ENCODE results near the gene IL1R2. TPM values are rescaled to one million over a fixed set of nuclear protein-coding genes. Genes with fewer than 3 reads are reported as not detected.

IL1R2 gene
- polyA plus RNA-seq, 1 donor (not counting 4 experiments of a cell fraction or from before 2014, with no cell fraction given) = 57.3 TPM

DNA sequence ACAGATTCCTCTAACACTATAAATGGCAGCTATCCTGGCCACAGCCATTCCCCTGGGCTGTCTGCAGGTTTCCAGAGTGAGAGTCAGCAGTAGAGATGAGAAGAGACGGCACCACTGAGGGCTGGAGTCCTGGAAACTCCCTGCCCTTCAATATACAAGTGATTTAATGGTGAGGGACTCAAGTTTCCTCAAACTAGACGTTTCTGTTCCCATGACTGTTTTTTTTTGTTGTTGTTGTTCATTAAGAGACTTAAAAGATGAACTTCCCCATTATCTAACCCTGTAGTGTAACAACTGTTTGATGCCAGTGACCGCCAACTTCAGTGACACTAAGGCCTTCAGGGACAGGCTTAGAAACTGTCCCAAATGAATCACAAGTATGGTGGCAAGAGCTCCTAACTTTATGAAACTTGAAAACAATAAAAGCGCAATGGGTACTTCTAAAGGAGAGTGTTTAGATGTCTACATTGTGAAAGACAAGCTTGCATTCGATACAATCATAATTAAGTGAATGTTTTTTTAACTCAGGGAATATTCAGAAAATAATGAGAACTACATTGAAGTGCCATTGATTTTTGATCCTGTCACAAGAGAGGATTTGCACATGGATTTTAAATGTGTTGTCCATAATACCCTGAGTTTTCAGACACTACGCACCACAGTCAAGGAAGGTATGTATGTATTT, 34.0 kb downstream of the IL1R2 start:
- dilution Hi-C loops (cut with MboI; ENCODE audit: extremely low pct_ligation_motif_present, low sequenced_read_pairs) = no loop called here
- Histone ChIP-seq H3K4me3 (ENCODE audit: control insufficient read depth in 2 of 3, extremely low read depth in 1 of 3, insufficient read depth in 2 of 3, low read depth in 1 of 3, low read length in 3 of 3) (no peak overlapping the region), H3K27me3 (ENCODE audit: control insufficient read depth, extremely low read depth, insufficient read depth, low read length) (no peaks in the 10 kb centered on the region), H3K79me2 (ENCODE audit: control insufficient read depth, insufficient read depth, low read length) (no peaks in the 10 kb centered on the region), H3K27ac (ENCODE audit: control insufficient read depth, insufficient read depth, low read length) (no peak overlapping the region), H3K9me1 (ENCODE audit: control insufficient read depth, extremely low read depth, insufficient read depth, low read length) (no peaks in the 10 kb centered on the region), H3K36me3 (ENCODE audit: control insufficient read depth in 2 of 2, extremely low read depth in 1 of 2, insufficient read depth in 2 of 2, low read length in 2 of 2) (peaks cover 0 to 4% of the 10 kb centered on the region in 2 experiments), H3K4me2 (ENCODE audit: control insufficient read depth, extremely low read depth, insufficient read depth, low read depth, low read length) (no peak overlapping the region), H3K4me1 (ENCODE audit: control insufficient read depth, extremely low read depth, insufficient read depth, low read length) (peaks cover 10% of the 10 kb centered on the region), H3K9me3 (ENCODE audit: control insufficient read depth, low read depth, low read length) (no peaks in the 10 kb centered on the region), H3K9ac (ENCODE audit: control insufficient read depth, extremely low read depth, insufficient read depth, low read length) (no peak overlapping the region), H2AFZ (ENCODE audit: control insufficient read depth, low read length) (no peak overlapping the region), H4K20me1 (ENCODE audit: control insufficient read depth, extremely low read depth, insufficient read depth, low read length) (no peaks in the 10 kb centered on the region)
- DNase-seq (ENCODE audit: low read depth, low spot score) (no peak), FAIRE-seq (no peak)
- TF ChIP-seq CTCF (optimal IDR thresholded peaks at IDR 0.05 in 1 of 3, IDR thresholded peaks at IDR 0.05 in 1 of 3, conservative IDR thresholded peaks at IDR 0.05 in 1 of 3; ENCODE audit: extremely low read depth in 1 of 3, insufficient read depth in 2 of 3, low read length in 3 of 3) (no peak), EZH2 (IDR thresholded peaks at IDR 0.05; ENCODE audit: low read length) (no peak)

DNA sequence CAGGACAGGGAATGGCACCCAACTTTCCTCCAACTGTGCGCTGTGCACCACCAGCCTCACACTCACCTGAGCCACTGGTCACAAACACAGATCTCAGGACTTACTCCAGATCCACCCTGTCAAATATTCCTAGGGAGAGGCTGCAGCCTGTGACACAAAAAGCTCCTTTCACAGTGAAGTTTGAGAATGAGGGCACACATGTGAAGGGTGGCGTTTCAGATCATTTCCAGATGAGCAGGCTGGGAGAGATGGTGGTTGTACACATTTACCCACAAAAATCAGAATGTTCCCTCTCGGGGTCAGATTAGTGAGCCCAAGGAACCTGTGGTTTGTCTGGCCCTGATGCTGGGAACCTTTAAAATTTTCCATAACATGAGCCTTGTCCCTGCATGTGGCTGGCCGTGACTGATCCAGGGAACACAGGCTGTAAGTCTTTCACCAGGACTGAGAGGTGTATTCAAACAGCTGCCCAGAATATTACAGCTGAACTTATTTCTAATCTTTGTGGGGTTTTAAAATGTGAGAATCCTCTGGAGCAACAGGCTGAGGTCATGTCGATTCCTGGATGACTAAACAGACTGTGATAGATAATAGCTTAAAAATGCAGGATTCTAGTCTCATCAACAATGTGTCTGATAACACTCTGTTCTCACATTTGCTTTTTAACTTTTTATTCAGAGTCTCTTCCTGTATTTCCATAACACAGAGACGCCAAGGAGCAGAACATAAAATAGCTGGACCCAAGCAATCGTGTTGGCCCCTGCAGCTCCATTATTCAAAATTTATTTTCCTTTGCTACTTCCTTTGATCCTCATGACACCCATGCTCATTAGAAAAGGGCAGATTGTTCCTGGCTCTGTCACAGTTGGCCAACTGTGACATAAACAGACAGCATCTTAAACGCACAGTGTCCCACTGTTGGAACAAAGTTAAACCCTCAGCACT, 35.5 kb downstream of the IL1R2 start:
- no peaks in the 10 kb centered on the region for H4K20me1 ChIP-seq (ENCODE audit: control insufficient read depth, extremely low read depth, insufficient read depth, low read length)
- no peaks in the 10 kb centered on the region for H3K27me3 ChIP-seq (ENCODE audit: control insufficient read depth, extremely low read depth, insufficient read depth, low read length)
- dilution Hi-C loops (cut with MboI; ENCODE audit: extremely low pct_ligation_motif_present, low sequenced_read_pairs) = no loop called here
- H3K36me3 ChIP-seq (ENCODE audit: control insufficient read depth in 2 of 2, extremely low read depth in 1 of 2, insufficient read depth in 2 of 2, low read length in 2 of 2) = peaks cover 0 to 4% of the 10 kb centered on the region in 2 experiments
- H3K79me2 ChIP-seq (ENCODE audit: control insufficient read depth, insufficient read depth, low read length) = no peaks in the 10 kb centered on the region
- peaks cover 10% of the 10 kb centered on the region for H3K4me1 ChIP-seq (ENCODE audit: control insufficient read depth, extremely low read depth, insufficient read depth, low read length)
- no peaks in the 10 kb centered on the region for H3K9me3 ChIP-seq (ENCODE audit: control insufficient read depth, low read depth, low read length)
- no peaks in the 10 kb centered on the region for H3K9me1 ChIP-seq (ENCODE audit: control insufficient read depth, extremely low read depth, insufficient read depth, low read length)
- FAIRE-seq = no peak
- peak overlapping the region; percentile 28 for H2AFZ ChIP-seq (ENCODE audit: control insufficient read depth, low read length)
- no peak for DNase-seq (ENCODE audit: low read depth, low spot score)
- H3K27ac ChIP-seq (ENCODE audit: control insufficient read depth, insufficient read depth, low read length) = no peak overlapping the region
- TF ChIP-seq EZH2 (IDR thresholded peaks at IDR 0.05; ENCODE audit: low read length) (no peak), CTCF (optimal IDR thresholded peaks at IDR 0.05 in 1 of 3, IDR thresholded peaks at IDR 0.05 in 1 of 3, conservative IDR thresholded peaks at IDR 0.05 in 1 of 3; ENCODE audit: extremely low read depth in 1 of 3, insufficient read depth in 2 of 3, low read length in 3 of 3) (no peak)
- H3K4me3 ChIP-seq (ENCODE audit: control insufficient read depth in 2 of 3, extremely low read depth in 1 of 3, insufficient read depth in 2 of 3, low read depth in 1 of 3, low read length in 3 of 3) = no peak overlapping the region
- H3K4me2 ChIP-seq (ENCODE audit: control insufficient read depth, extremely low read depth, insufficient read depth, low read depth, low read length) = no peak overlapping the region
- no peak overlapping the region for H3K9ac ChIP-seq (ENCODE audit: control insufficient read depth, extremely low read depth, insufficient read depth, low read length)

Measured in keratinocyte (primary cell).